Measurements from ENCODE around the gene MSI1.

MSI1 gene

DNA sequence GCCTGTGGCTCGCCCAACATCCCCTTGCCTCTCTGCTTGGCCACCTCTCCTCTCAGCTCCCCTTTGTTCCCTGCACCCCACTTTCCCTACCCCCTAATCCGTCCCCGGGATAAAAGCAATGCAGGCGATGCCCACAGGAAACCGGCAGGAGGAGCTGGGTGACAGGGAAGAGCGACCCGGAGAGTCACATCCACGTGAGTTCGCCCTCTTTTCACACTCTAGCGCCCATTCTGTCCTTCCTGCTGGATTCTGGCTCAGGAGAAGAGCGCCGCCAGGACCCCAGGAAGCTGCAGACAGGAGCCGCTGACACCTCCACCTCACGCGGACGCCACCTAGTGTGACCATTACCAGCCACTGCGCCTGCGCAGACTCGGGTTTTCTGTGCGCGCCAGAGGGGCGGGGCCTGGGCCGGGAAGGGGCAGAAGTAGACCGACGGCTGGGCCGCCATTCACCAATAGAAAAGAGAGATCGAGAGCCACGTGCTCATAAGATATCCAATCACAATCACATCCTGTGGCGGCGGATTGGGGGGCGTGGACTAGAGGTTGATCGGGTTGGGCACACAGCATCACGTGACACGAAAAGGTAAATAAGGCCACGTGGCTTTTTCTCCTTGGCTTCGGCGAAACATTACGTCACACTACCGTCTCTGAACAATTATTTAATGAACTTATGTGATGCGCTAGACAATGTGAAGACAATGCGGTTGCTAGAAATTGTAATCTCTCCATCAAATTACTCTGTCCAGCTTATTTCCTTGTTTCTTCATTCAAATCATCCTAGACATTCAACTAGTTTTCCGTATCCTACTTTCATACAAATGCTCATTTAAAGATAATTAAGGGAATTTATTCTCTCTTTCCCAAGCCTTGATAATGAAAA, 51.5 kb downstream of the MSI1 start:
- peak; percentile 100 for DNase-seq

DNA sequence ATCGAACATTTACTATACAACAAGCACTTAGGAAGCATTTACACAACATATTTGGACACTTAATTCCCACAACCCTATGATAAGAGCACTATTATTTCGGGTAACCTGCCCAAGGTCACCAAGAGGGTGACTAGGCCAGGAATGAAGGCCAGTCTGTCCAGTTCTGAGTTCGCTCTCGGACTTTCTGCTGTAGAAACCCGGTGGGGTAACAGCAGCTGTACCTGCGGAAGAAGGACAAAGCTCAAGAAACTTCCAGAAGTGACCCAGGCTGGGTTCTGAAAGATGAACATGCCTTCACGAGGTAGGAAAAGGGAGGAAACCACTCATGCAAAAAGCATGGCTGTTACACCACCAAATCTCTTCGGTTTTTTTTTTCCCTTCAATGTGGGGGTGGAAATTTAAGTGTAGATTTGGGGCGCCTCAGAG, 52.2 kb downstream of the MSI1 start:
- DNase-seq, result no peak

DNA sequence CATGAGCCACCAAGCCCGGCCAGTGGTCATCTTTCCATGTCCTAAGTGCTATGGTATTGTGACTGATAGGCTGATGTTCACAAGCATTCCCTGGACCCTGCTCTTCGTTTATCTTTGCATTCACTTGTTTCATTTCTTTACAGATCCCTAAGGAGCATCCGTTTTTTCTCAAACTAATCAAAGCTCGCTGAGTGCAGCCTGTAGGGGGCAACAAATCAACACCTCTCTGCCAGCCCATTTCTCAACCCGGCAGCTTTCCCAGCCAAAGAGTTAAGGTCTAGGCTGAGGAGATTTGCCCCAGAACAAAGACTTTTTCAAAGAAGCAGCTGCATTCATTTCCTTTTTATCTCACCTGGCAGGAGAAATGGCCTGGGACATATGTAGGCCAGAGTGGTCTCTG, 54.7 kb downstream of the MSI1 start:
- no peak for DNase-seq

DNA sequence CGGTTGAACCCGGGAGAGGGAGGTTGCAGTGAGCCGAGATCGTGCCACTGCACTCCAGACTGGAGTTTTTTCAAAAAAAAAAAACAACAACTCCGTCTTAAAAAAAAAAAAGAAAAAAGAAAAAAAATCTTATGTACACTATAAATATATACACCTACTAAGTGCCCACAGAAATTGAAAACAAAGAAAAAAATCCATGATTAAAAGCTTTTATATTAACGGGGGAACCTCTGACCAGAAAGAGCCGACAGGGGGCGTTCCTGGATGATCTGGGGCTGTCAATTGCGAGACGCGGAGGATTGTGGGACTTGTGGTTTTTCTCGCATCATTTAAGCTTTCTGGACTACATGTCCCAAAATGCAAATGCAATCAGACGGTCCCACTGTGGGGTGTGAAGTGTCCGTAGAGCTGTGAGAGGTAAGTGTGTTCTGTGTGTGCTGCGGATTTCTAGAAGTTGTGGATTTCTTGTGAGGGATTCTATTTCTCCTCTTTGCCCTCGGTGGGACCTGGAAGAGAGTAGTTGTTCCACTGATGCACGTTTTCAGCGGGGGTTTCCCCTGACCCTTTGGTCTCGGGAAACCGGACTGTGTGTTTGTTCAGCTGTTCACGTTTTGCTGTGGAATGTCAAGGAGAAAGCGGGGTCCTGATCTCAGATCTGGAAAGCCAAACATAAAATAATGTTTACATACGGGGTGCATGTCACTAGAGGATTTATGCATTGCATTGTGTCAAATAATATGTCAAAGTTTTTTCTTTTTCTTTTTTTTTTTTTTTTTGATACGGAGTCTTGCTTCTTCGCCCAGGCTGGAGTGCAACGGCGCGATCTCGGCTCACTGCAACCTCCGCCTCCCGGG, 66.8 kb downstream of the MSI1 start, which contains the start of gene SIRT4:
SIRT4 (plus strand) TSS at position 360 of the 854 bp plus-strand sequence. CDS start 1,241 bp downstream, outside the sequence.
- peak; percentile 81 for DNase-seq

DNA sequence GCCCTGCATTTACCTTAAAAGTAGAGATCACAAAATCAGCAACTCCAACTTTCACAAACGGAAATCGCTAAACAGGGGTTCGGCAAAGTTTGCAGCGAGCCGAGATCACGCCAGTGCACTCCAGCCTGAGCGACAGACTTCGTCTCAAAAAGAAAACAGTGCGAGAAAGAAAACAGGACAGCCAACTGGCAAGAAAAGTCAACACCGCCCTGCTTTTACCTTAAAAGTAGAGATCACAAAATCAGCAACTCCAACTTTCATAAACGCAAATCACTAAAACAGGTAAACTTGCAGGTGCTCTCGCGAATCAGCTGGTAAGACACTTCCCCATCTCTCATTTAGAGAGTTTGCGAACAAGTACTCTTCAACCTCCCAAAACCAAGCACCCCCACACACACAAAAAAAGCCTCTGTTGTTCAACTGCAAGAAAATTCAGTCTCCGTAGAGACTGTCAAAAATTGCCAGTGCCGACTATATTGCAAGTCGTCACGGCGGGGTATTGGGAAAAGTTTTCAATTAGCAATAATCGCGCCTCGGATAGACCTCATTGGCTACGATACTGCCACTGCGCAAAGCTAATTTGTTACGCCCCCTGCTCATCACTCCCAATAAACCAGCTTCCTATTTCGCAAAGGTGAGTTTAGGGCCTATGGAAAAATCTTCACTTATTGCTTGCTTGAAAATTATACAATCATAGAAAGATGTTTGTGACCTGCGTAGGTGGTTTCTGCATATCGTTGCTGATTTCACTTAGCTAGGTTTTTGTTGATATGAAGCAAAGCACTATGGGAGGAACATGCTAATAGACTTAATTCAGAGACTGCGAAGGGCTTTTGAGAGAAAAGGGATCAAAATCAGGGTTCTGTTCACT, 76.1 kb downstream of the MSI1 start, which contains the start of gene RNU4-1:
RNU4-1 (minus strand) TSS at position 577 of the 871 bp plus-strand sequence.
- DNase-seq, result peak; percentile 63

DNA sequence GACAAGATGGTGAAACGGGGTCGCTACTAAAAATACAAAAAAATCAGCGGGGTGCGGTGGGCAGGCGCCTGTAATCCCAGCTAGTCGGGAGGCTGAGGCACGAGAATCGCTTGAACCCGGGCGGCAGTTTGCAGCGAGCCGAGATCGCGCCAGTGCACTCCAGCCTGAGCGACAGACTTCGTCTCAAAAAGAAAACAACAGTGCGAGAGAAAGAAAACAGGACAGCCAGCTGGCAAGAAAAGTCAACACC, 76.6 kb downstream of the MSI1 start:
- no peak for DNase-seq

Measured in stimulated activated CD4-positive, alpha-beta T cell treated with anti-CD3 and anti-CD28 coated beads, Interleukin-12 subunit alpha, Interleukin-12 subunit beta, amount 100 ng/mL, for 4 hours (primary cell).